Gastroesophageal sphincter (tissue), 3 donors: ENCODE results near the gene LAMA5.

Experiments
- EP300 ChIP-seq: sonication (generic); formaldehyde crosslinking; IDR thresholded peaks from one replicate; pipeline ENCODE4 v1.6.1; 2017; ENCODE audit warnings: antibody characterized with exemption, mild to moderate bottlenecking
- POLR2A ChIP-seq, 2 donors: fragments of 450-650 bp; IDR thresholded peaks; one replicate each; pipeline ENCODE4 v1.6.1; 2017; ENCODE audit warnings: antibody characterized with exemption in 2 of 2, mild to moderate bottlenecking in 2 of 2, moderate library complexity in 1 of 2
- TF ChIP-seq, protein P1 (sequence below), 4 experiments: fragments of 200-600 bp in 2 of 4; fragments of 450-650 bp in 2 of 4; sonication (generic) in 1 of 4; IDR thresholded peaks; one replicate each; pipeline ENCODE4 v1.5.1; 2017 to 2019; ENCODE audit warnings: antibody characterized with exemption in 4 of 4, mild to moderate bottlenecking in 2 of 4, moderate library complexity in 2 of 4

DNA sequence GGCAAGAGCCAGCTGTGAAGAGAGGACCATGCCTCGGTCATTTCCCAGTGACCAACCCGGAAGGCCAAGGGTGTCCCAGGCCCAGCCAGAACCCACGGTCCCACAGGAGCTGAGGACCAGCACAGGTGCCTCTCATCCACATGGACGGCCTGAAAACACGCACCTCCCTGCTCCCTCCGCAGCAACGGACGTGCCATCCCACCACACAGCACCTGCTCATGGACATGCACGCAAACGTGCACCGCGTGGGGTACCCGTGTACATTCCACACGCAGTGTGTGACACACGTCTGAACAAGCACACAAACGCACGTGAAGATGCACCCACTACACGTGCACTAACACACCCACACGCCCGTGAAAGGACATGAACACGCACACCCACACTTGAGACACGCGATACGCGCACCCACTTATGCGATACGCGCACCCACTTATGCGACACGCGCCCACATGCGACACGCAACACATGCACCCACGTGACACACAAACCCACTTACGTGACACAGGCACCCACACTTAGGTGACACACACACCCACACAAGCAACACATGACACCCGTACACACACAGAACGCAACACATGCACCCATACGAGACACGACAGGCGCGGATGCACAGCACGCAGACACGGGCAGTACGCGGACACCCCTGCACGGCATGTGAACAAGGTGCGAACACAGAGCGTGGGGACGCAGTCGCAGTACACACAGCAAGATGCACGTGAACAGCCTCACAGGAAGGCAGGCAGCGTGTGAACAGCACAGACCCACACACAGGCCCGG lies 30.1 kb downstream of the LAMA5 start:
- no peak for TF ChIP-seq EP300
- TF ChIP-seq, protein P1, sequence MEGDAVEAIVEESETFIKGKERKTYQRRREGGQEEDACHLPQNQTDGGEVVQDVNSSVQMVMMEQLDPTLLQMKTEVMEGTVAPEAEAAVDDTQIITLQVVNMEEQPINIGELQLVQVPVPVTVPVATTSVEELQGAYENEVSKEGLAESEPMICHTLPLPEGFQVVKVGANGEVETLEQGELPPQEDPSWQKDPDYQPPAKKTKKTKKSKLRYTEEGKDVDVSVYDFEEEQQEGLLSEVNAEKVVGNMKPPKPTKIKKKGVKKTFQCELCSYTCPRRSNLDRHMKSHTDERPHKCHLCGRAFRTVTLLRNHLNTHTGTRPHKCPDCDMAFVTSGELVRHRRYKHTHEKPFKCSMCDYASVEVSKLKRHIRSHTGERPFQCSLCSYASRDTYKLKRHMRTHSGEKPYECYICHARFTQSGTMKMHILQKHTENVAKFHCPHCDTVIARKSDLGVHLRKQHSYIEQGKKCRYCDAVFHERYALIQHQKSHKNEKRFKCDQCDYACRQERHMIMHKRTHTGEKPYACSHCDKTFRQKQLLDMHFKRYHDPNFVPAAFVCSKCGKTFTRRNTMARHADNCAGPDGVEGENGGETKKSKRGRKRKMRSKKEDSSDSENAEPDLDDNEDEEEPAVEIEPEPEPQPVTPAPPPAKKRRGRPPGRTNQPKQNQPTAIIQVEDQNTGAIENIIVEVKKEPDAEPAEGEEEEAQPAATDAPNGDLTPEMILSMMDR (IDR thresholded peaks at IDR 0.05), result no peak
- TF ChIP-seq POLR2A (IDR thresholded peaks at IDR 0.05), result no peak
